Measurements from ENCODE around the gene CASP8. TPM values are rescaled to one million over a fixed set of nuclear protein-coding genes. Genes with fewer than 3 reads are reported as not detected.

CASP8 gene
- total RNA-seq, 1 donor from 2014 or later = 84.4 TPM

DNA sequence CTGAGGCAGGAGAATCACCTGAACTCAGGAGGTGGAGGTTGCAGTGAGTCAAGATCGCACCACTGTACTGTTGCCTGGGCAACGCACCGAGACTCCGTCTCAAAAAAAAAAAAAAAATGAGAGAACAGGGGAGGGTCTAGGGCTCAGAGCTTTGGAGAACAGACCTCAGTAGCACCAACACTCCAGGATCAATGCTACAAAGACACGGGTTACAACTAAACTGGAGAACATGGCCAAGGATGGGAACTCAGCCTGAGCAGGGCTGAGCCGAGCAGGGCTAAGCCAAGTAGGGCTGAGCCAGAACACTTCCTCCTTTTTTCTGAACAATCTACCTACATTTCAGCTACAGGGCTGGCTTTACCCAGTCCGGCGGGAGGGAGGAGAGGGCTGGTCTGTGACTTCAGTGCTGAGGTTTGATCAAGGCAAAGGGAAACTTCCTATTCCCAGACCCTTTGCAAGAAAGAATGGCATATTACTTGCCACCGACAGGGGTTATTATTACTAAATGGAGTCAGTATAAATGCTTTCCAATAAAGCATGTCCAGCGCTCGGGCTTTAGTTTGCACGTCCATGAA lies 2.9 kb upstream of the CASP8 start:
- peak overlapping the region; percentile 98 for H3K27ac Mint-ChIP-seq
- TF ChIP-seq, protein P1, sequence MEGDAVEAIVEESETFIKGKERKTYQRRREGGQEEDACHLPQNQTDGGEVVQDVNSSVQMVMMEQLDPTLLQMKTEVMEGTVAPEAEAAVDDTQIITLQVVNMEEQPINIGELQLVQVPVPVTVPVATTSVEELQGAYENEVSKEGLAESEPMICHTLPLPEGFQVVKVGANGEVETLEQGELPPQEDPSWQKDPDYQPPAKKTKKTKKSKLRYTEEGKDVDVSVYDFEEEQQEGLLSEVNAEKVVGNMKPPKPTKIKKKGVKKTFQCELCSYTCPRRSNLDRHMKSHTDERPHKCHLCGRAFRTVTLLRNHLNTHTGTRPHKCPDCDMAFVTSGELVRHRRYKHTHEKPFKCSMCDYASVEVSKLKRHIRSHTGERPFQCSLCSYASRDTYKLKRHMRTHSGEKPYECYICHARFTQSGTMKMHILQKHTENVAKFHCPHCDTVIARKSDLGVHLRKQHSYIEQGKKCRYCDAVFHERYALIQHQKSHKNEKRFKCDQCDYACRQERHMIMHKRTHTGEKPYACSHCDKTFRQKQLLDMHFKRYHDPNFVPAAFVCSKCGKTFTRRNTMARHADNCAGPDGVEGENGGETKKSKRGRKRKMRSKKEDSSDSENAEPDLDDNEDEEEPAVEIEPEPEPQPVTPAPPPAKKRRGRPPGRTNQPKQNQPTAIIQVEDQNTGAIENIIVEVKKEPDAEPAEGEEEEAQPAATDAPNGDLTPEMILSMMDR (IDR thresholded peaks at IDR 0.05) = no peak
- peaks cover 83% of the 10 kb centered on the region for H3K4me1 Mint-ChIP-seq
- POLR2A ChIA-PET = interaction anchor here (0.5 to 5.1 kb wide), 10 partner anchors 9 to 194 kb away, joined by 3 to 57 read pairs (median 5); partner anchors contain the start of genes CFLAR, STRADB and TRAK2
- ATAC-seq (ENCODE audit: low read depth) (peak; percentile 56), DNase-seq (peak; percentile 53)
- CTCF ChIA-PET = interaction anchor here (0.6 to 7.9 kb wide), 3 partner anchors 15 to 107 kb away, joined by 3 to 57 read pairs (median 3); no protein-coding TSS in a partner anchor
- intact Hi-C loops (cut with micrococcal nuclease) = loop anchor here (5.0 kb wide), 1 partner anchor 1010 kb away; the partner anchor contains the start of gene NOP58
- no peaks in the 10 kb centered on the region for H3K9me3 Mint-ChIP-seq
- no peaks in the 10 kb centered on the region for H3K27me3 Mint-ChIP-seq
- H3K36me3 Mint-ChIP-seq (ENCODE audit: low read depth) = peaks cover 7% of the 10 kb centered on the region
- peak overlapping the region; percentile 90 for H3K4me3 Mint-ChIP-seq

DNA sequence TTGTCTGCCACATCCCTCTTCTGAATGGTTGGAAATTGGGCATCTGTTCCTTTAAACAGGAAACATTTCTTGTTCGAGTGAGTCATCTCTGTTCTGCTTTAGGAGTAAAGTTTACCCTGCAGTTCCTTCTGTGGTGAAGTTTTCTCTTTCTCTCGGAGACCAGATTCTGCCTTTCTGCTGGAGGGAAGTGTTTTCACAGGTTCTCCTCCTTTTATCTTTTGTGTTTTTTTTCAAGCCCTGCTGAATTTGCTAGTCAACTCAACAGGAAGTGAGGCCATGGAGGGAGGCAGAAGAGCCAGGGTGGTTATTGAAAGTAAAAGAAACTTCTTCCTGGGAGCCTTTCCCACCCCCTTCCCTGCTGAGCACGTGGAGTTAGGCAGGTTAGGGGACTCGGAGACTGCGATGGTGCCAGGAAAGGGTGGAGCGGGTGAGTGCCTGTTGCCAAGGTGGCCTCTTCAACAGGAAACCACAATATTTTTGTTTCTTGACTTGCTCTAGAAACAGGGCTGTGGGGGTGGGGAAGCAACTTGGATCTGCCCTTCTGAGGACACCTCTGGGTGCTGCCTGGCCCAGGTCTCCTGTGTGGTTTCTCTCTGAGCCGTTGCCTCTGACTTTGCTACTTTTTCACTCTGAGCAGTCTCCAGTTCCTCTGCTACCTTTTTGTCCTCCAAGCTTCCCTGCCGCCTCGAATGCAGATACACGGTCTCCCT lies 2.2 kb upstream of the CASP8 start:
- intact Hi-C loops (cut with micrococcal nuclease) = loop anchor here (1.0 to 5.0 kb wide), 12 partner anchors 8 to 1009 kb away; partner anchors contain the start of genes BZW1, CASP10, CLK1 and HYCC2
- peak; percentile 68 for DNase-seq
- peaks cover 83% of the 10 kb centered on the region for H3K4me1 Mint-ChIP-seq
- TF ChIP-seq, protein P1 (IDR thresholded peaks at IDR 0.05) = no peak
- H3K9me3 Mint-ChIP-seq = no peaks in the 10 kb centered on the region
- ChIA-PET CTCF (interaction anchor here (0.6 to 7.9 kb wide), 2 partner anchors 25 to 107 kb away, joined by 3 to 57 read pairs; no protein-coding TSS in a partner anchor), POLR2A (interaction anchor here (0.5 to 5.1 kb wide), 9 partner anchors 9 to 1408 kb away, joined by 3 to 57 read pairs (median 5); partner anchors contain the start of genes STRADB and TRAK2)
- H3K36me3 Mint-ChIP-seq (ENCODE audit: low read depth) = peaks cover 7% of the 10 kb centered on the region
- peak overlapping the region; percentile 90 for H3K4me3 Mint-ChIP-seq
- H3K27ac Mint-ChIP-seq = peak overlapping the region; percentile 98
- ATAC-seq (ENCODE audit: low read depth) = peak; percentile 61
- no peaks in the 10 kb centered on the region for H3K27me3 Mint-ChIP-seq

DNA sequence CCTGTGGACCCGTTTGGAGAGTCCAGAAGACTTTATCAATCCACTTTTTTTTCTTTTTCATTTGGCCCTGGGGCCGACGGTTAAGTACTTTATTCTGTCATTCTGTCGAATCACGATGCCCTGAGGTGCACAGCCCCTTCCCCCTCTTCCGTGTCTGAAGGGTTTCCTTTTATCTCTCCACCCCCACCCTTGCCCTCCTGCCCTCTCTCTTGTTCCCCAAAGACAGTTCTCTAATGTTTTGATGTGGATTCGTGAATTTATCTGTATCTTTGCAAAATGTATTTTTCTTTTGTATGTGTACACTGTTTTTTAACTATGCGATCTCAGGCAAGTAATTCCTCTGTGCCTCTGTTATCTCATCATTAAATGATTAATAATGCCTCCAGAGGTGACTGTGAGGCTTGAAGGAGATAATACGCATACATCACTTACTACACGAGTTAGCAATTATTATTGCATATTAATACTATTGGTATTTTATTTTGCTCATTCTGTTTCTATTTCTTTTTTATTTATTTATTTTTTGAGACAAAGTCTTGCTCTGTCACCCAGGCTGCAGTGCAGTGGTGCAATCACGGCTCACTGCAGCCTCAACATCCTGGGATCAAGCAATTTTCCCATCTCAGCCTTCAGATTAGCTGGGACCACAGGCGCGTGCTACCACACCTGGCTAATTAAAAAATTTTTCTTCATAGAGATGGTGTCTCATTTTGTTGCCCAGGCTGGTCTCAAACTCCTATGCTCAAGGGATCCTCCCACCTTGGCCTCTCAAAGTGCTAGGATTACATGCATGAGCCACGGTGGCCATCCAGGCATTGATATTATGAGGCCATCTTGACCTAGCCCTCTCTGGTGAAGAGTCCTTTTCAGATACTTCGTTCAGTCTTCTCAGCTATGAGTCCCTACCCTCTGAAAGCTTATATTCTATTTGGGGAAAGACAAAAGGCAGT lies 1.4 kb upstream of the CASP8 start:
- DNase-seq (no peak), ATAC-seq (ENCODE audit: low read depth) (peak; percentile 12)
- H3K4me1 Mint-ChIP-seq = peaks cover 85% of the 10 kb centered on the region
- H3K27ac Mint-ChIP-seq = peak overlapping the region; percentile 98
- no peaks in the 10 kb centered on the region for H3K9me3 Mint-ChIP-seq
- ChIA-PET POLR2A (interaction anchor here (0.5 to 5.1 kb wide), 15 partner anchors 7 to 1979 kb away, joined by 3 to 57 read pairs (median 7); partner anchors contain the start of genes CLK1, STRADB and TRAK2), CTCF (interaction anchor here (1.2 to 7.9 kb wide), 3 partner anchors 11 to 25 kb away, joined by 4 to 57 read pairs (median 30); no protein-coding TSS in a partner anchor)
- intact Hi-C loops (cut with micrococcal nuclease) = loop anchor here (1.0 to 5.0 kb wide), 12 partner anchors 9 to 1008 kb away; partner anchors contain the start of genes BZW1, CASP10, CLK1 and HYCC2
- TF ChIP-seq, protein P1 (IDR thresholded peaks at IDR 0.05) = no peak
- H3K36me3 Mint-ChIP-seq (ENCODE audit: low read depth) = peaks cover 8% of the 10 kb centered on the region
- no peaks in the 10 kb centered on the region for H3K27me3 Mint-ChIP-seq
- H3K4me3 Mint-ChIP-seq = peak overlapping the region; percentile 90

DNA sequence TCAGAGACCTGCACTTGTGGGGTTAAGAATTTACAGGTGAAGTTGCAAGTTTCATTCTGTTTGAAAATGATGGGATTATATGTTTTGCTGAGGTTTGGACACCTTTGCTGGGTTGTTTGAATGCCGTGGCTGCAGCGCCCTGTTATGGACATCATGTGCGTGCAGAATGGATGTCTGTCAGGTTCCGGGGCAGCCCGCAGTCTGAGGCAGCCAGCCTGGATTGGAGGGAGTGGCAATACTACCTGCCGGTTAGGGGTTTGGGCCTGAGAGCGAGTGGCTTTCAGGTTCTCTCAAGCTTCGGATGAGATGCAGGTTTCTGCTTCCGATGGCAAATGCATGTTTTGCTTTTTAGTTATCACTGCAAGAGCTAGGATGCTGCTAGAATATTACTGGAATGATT lies 1.1 kb downstream of the CASP8 start:
- TF ChIP-seq, protein P1 (IDR thresholded peaks at IDR 0.05) = no peak
- Mint-ChIP-seq H3K27me3 (no peaks in the 10 kb centered on the region), H3K4me3 (peak overlapping the region; percentile 96), H3K27ac (peak overlapping the region; percentile 99), H3K36me3 (ENCODE audit: low read depth) (peaks cover 21% of the 10 kb centered on the region), H3K9me3 (no peaks in the 10 kb centered on the region), H3K4me1 (peaks cover 89% of the 10 kb centered on the region)
- ChIA-PET POLR2A (interaction anchor here (0.6 to 3.2 kb wide), 10 partner anchors 17 to 398 kb away, joined by 3 to 14 read pairs (median 4); partner anchors contain the start of gene CLK1), CTCF (interaction anchor here (0.6 to 7.9 kb wide), 4 partner anchors 19 to 201 kb away, joined by 3 to 57 read pairs (median 17); no protein-coding TSS in a partner anchor)
- no peak for ATAC-seq (ENCODE audit: low read depth)
- intact Hi-C loops (cut with micrococcal nuclease) = loop anchor here (2.0 kb wide), 1 partner anchor 13 kb away; no protein-coding TSS in a partner anchor
- DNase-seq = no peak
